Tibial nerve (tissue), 4 donors: ENCODE data around the gene NUFIP2. TPM values are rescaled to one million over a fixed set of nuclear protein-coding genes. Genes with fewer than 3 reads are reported as not detected.
"Not testable (repeated sequence)": the region's sequence is repeated elsewhere in the genome, so short reads cannot be mapped to it uniquely, and the experiment has no call there.

Source experiments
- DNase-seq, 2 donors: peaks; one replicate each; pipeline ENCODE4 v3.0.0-alpha.2; 2019; ENCODE audit warnings: low spot score in 2 of 2
- H3K27ac ChIP-seq, 4 donors: fragments of 200-600 bp; sonication (generic) in 3 of 4; one replicate each; pipeline ENCODE4 v1.5.1; 2017 to 2019; ENCODE audit warnings: mild to moderate bottlenecking in 1 of 4
- H3K27me3 ChIP-seq, 2 donors: fragments of 200-600 bp; sonication (generic) in 1 of 2; one replicate each; pipeline versions ENCODE4 v1.5.1 to v1.6.0; 2017 to 2019
- H3K36me3 ChIP-seq, 3 donors: fragments of 200-600 bp; sonication (generic); one replicate each; pipeline ENCODE4 v1.5.1; 2018 to 2019
- H3K4me1 ChIP-seq, 4 donors: fragments of 200-600 bp; sonication (generic) in 3 of 4; one replicate each; pipeline ENCODE4 v1.5.1; 2017 to 2019
- H3K4me3 ChIP-seq, 4 donors: fragments of 200-600 bp; sonication (generic) in 3 of 4; one replicate each; pipeline ENCODE4 v1.5.1; 2017 to 2019; ENCODE audit warnings: mild to moderate bottlenecking in 1 of 4, moderate library complexity in 1 of 4
- H3K9me3 ChIP-seq, 4 donors: fragments of 200-600 bp; sonication (generic) in 3 of 4; one replicate each; pipeline ENCODE4 v1.5.1; 2017 to 2019
- CTCF ChIP-seq, 5 experiments: fragments of 200-600 bp in 3 of 5; fragments of 450-650 bp in 2 of 5; sonication (generic) in 3 of 5; IDR thresholded peaks; one replicate each; pipeline ENCODE4 v1.5.1; 2016 to 2019; ENCODE audit warnings: antibody characterized with exemption in 5 of 5, mild to moderate bottlenecking in 3 of 5, moderate library complexity in 2 of 5
- EP300 ChIP-seq, 2 donors: sonication (generic); formaldehyde crosslinking; IDR thresholded peaks; one replicate each; pipeline ENCODE4 v1.6.1; 2017; ENCODE audit warnings: antibody characterized with exemption in 2 of 2, mild to moderate bottlenecking in 1 of 2
- POLR2A ChIP-seq, 2 donors: fragments of 450-650 bp; IDR thresholded peaks; one replicate each; pipeline ENCODE4 v1.6.1; 2017; ENCODE audit warnings: antibody characterized with exemption in 2 of 2, mild to moderate bottlenecking in 2 of 2, moderate library complexity in 2 of 2
- whole genome bisulfite sequencing, 2 donors: methylation state at CpG; one replicate each; pipeline ENCODE4 v1.1.5; 2018; 5-methylcytosine and 5-hydroxymethylcytosine counted together
- total RNA-seq, 4 donors: library from RNA; depleted of rRNA; stranded (reverse); fragments of >200 nt; gene quantifications; one replicate each; pipeline ENCODE4 v1.1.0, GENCODE V29; 2016

NUFIP2 gene
- total RNA-seq, 4 donors from 2014 or later, result 29.4 to 35.4 (median 32.4) TPM

GRCh38 chr17:29279397-29280070, 14.4 kb downstream of the NUFIP2 start:
- DNase-seq, result no peak
- Histone ChIP-seq H3K4me1 (peaks cover 0 to 80% (median 20%) of the 10 kb centered on the region in 4 donors), H3K4me3 (no peak overlapping the region), H3K9me3 (no peaks in the 10 kb centered on the region), H3K27ac (no peak overlapping the region), H3K36me3 (peaks cover 0 to 68% (median 14%) of the 10 kb centered on the region in 3 donors), H3K27me3 (no peaks in the 10 kb centered on the region)
- WGBS, 2 donors, result 95 to 96% methylated on average over 5 of the region's 5 CpGs
- TF ChIP-seq POLR2A (IDR thresholded peaks at IDR 0.05) (no peak), CTCF (IDR thresholded peaks at IDR 0.05) (no peak), EP300 (IDR thresholded peaks at IDR 0.05) (no peak)

- no peaks in the 10 kb centered on the region for H3K27me3 ChIP-seq
- TF ChIP-seq EP300 (IDR thresholded peaks at IDR 0.05), result no peak
- no peak for TF ChIP-seq POLR2A (IDR thresholded peaks at IDR 0.05)
- no peak for TF ChIP-seq CTCF (IDR thresholded peaks at IDR 0.05)
- no peak overlapping the region for H3K27ac ChIP-seq
- no peaks in the 10 kb centered on the region for H3K9me3 ChIP-seq
- no peak overlapping the region for H3K4me3 ChIP-seq
- H3K4me1 ChIP-seq, result peaks cover 0 to 78% (median 17%) of the 10 kb centered on the region in 4 donors
- DNase-seq, result no peak
- H3K36me3 ChIP-seq, result peaks cover 0 to 65% (median 14%) of the 10 kb centered on the region in 3 donors
Measured at GRCh38 chr17:29278692-29279091, 15.3 kb downstream of the NUFIP2 start.

- H3K27ac ChIP-seq, result no peak overlapping the region
- H3K27me3 ChIP-seq, result no peaks in the 10 kb centered on the region
- no peak for DNase-seq
- H3K4me3 ChIP-seq, result no peak overlapping the region
- H3K36me3 ChIP-seq, result peaks cover 0 to 56% (median 0%) of the 10 kb centered on the region in 3 donors
- H3K9me3 ChIP-seq, result no peaks in the 10 kb centered on the region
- WGBS, 2 donors, result 74 to 79% methylated on average over 1 of the region's 1 CpG
- no peak for TF ChIP-seq EP300 (IDR thresholded peaks at IDR 0.05)
- no peak for TF ChIP-seq POLR2A (IDR thresholded peaks at IDR 0.05)
- TF ChIP-seq CTCF (IDR thresholded peaks at IDR 0.05), result no peak
- peaks cover 0 to 52% (median 12%) of the 10 kb centered on the region in 4 donors for H3K4me1 ChIP-seq
Measured at GRCh38 chr17:29273924-29274323, 20.0 kb downstream of the NUFIP2 start.

GRCh38 chr17:29271980-29272379, 22.0 kb downstream of the NUFIP2 start:
- not testable (repeated sequence) for H3K4me3 ChIP-seq
- WGBS, 2 donors, result 84 to 87% methylated on average over 9 of the region's 9 CpGs
- peaks cover 0 to 60% (median 0%) of the 10 kb centered on the region in 3 donors for H3K36me3 ChIP-seq

GRCh38 chr17:29263916-29264315, 30.0 kb downstream of the NUFIP2 start:
- no peak overlapping the region for H3K27ac ChIP-seq
- peaks cover 0 to 25% (median 0%) of the 10 kb centered on the region in 4 donors for H3K4me1 ChIP-seq
- no peak overlapping the region for H3K4me3 ChIP-seq
- H3K36me3 ChIP-seq, result peaks cover 0 to 77% (median 0%) of the 10 kb centered on the region in 3 donors
- TF ChIP-seq EP300 (IDR thresholded peaks at IDR 0.05) (no peak), CTCF (IDR thresholded peaks at IDR 0.05) (no peak), POLR2A (IDR thresholded peaks at IDR 0.05) (no peak)
- WGBS, 2 donors, result 64 to 68% methylated on average over 5 of the region's 5 CpGs
- no peaks in the 10 kb centered on the region for H3K9me3 ChIP-seq
- no peak for DNase-seq
- H3K27me3 ChIP-seq, result no peaks in the 10 kb centered on the region

More at GRCh38 chr17:29271980-29272379, 22.0 kb downstream of the NUFIP2 start:
- not testable (repeated sequence) for H3K27me3 ChIP-seq, H3K9me3 ChIP-seq, H3K27ac ChIP-seq, DNase-seq
- peaks cover 0 to 43% (median 9%) of the 10 kb centered on the region in 4 donors for H3K4me1 ChIP-seq
